ENCODE data around the gene TTLL9. TPM values are rescaled to one million over a fixed set of nuclear protein-coding genes. Genes with fewer than 3 reads are reported as not detected.

TTLL9 gene
- polyA plus RNA-seq, 3 donors: 0.21 TPM; not detected in 2

GRCh38 chr20:31897541-31897940, 27.1 kb downstream of the TTLL9 start:
- Mint-ChIP-seq H3K4me1 (peaks cover 9% of the 10 kb centered on the region), H3K36me3 (no peaks in the 10 kb centered on the region), H3K4me3 (no peak overlapping the region), H3K9me3 (peaks cover 0 to 2% (median 0%) of the 10 kb centered on the region in 7 donors), H3K27me3 (ENCODE audit: low read depth in 3 of 3) (peaks cover 0 to 1% (median 0%) of the 10 kb centered on the region in 3 donors), H3K27ac (peak overlapping the region in 1 of 7 donors; percentile 52)
- Histone ChIP-seq H3K27ac (ENCODE audit: low read depth in 1 of 2, low read length in 2 of 2) (no peak overlapping the region), H3K27me3 (ENCODE audit: control insufficient read depth in 2 of 2, insufficient read depth in 2 of 2, low read length in 2 of 2) (no peaks in the 10 kb centered on the region), H3K36me3 (replicated peaks in 1 of 2; ENCODE audit: control insufficient read depth in 1 of 2, insufficient read depth in 2 of 2, low read length in 2 of 2) (no peaks in the 10 kb centered on the region), H3K4me2 (replicated peaks; ENCODE audit: extremely low read depth, low read length, poor library complexity, severe bottlenecking) (no peak overlapping the region), H3K4me3 (replicated peaks in 1 of 3; ENCODE audit: low read depth in 2 of 3, low read length in 3 of 3) (no peak overlapping the region), H3K9me3 (replicated peaks in 1 of 2; ENCODE audit: control insufficient read depth in 1 of 2, insufficient read depth in 1 of 2, low read length in 2 of 2) (no peaks in the 10 kb centered on the region), H2AFZ (ENCODE audit: insufficient read depth, low read depth, low read length, poor library complexity, severe bottlenecking) (no peak overlapping the region), H3K79me2 (ENCODE audit: insufficient read depth, low read length) (no peaks in the 10 kb centered on the region), H3K4me1 (ENCODE audit: control insufficient read depth in 1 of 2, insufficient read depth in 2 of 2, low read length in 2 of 2) (peaks cover 10 to 12% of the 10 kb centered on the region in 2 donors), H4K20me1 (ENCODE audit: insufficient read depth, low read length) (no peaks in the 10 kb centered on the region), H3K9ac (ENCODE audit: insufficient read depth, low read length, poor library complexity, severe bottlenecking) (no peak overlapping the region)
- 96% methylated on average over 5 of the region's 9 CpGs for WGBS (ENCODE audit: insufficient coverage)
- no peak for DNase-seq
- TF ChIP-seq CTCF (IDR thresholded peaks at IDR 0.05): no peak
- intact Hi-C loops (cut with micrococcal nuclease): no loop called here

- Histone ChIP-seq H3K79me2 (ENCODE audit: insufficient read depth, low read length) (no peaks in the 10 kb centered on the region), H3K36me3 (replicated peaks in 1 of 2; ENCODE audit: control insufficient read depth in 1 of 2, insufficient read depth in 2 of 2, low read length in 2 of 2) (no peaks in the 10 kb centered on the region), H2AFZ (ENCODE audit: insufficient read depth, low read depth, low read length, poor library complexity, severe bottlenecking) (no peak overlapping the region), H3K4me2 (replicated peaks; ENCODE audit: extremely low read depth, low read length, poor library complexity, severe bottlenecking) (no peak overlapping the region), H3K9ac (ENCODE audit: insufficient read depth, low read length, poor library complexity, severe bottlenecking) (no peak overlapping the region), H3K9me3 (replicated peaks in 1 of 2; ENCODE audit: control insufficient read depth in 1 of 2, insufficient read depth in 1 of 2, low read length in 2 of 2) (no peaks in the 10 kb centered on the region), H3K27me3 (ENCODE audit: control insufficient read depth in 2 of 2, insufficient read depth in 2 of 2, low read length in 2 of 2) (no peaks in the 10 kb centered on the region), H3K4me3 (replicated peaks in 1 of 3; ENCODE audit: low read depth in 2 of 3, low read length in 3 of 3) (no peak overlapping the region), H3K27ac (ENCODE audit: low read depth in 1 of 2, low read length in 2 of 2) (no peak overlapping the region), H3K4me1 (ENCODE audit: control insufficient read depth in 1 of 2, insufficient read depth in 2 of 2, low read length in 2 of 2) (no peaks in the 10 kb centered on the region), H4K20me1 (ENCODE audit: insufficient read depth, low read length) (no peaks in the 10 kb centered on the region)
- Mint-ChIP-seq H3K27me3 (ENCODE audit: low read depth in 3 of 3) (peaks cover 1 to 2% (median 1%) of the 10 kb centered on the region in 3 donors), H3K9me3 (no peaks in the 10 kb centered on the region), H3K27ac (no peak overlapping the region), H3K4me1 (peaks cover 3% of the 10 kb centered on the region), H3K36me3 (no peaks in the 10 kb centered on the region), H3K4me3 (no peak overlapping the region)
- no peak for DNase-seq
- intact Hi-C loops (cut with micrococcal nuclease): no loop called here
- 80% methylated on average over 1 of the region's 6 CpGs for WGBS (ENCODE audit: insufficient coverage)
- no peak for TF ChIP-seq CTCF (IDR thresholded peaks at IDR 0.05)
These were observed 31.2 kb downstream of the TTLL9 start for GRCh38 chr20:31901615-31902014.

Data from CD14-positive monocyte (primary cell).